HG02840 (cell line): Measurements from ENCODE around the gene AK8.

ENCODE experiments used
- ATAC-seq: cut with Tn5 transposase; IDR thresholded peaks from one replicate; pipeline ENCODE4 v1.9.1; 2021; ENCODE audit warnings: mild to moderate bottlenecking, moderate library complexity, moderate number of reproducible peaks; ENCODE audit not compliant: unreplicated experiment, low FRiP score

Gene AK8, protein sequence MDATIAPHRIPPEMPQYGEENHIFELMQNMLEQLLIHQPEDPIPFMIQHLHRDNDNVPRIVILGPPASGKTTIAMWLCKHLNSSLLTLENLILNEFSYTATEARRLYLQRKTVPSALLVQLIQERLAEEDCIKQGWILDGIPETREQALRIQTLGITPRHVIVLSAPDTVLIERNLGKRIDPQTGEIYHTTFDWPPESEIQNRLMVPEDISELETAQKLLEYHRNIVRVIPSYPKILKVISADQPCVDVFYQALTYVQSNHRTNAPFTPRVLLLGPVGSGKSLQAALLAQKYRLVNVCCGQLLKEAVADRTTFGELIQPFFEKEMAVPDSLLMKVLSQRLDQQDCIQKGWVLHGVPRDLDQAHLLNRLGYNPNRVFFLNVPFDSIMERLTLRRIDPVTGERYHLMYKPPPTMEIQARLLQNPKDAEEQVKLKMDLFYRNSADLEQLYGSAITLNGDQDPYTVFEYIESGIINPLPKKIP

DNA sequence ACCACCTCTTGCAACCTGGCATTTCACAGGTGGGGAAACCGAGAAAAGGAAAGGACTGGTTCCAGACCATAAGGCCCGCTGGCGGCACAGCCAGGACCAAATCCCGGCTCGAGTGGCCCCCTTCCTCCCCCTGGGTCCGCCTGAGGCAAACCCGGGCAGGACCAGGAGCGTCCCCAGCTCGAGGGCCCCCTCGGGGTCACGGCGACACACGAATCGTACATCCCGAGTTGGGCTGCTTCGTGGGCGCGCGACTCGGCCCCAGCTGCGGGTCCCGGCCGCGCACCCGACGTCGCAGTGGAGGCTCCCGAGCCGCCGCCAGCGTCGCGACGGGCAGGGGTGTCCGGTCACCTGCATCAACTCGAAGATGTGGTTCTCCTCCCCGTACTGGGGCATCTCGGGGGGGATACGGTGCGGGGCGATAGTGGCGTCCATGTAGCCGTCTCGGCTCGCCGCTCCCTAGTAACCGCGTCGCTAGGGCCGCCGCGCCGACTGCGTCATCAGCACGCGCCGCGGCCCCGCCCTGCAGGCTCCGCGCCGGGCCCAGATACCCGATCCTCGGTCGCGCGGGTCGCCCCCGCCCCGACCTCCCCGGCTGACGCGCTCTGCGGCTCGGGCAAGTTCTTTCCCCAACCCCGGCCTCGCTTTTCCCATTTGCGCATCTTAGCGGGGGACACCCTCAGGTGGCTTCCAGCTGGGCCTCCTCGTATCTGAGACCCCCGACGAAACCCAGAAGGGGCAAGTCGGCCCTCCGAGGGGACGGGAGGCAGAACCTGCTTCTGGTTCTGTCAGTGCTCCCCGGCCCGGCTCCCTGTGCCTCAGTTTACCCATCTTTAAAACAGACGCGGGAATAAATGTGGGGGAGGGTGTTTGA is at the start of gene AK8:
AK8 (minus strand) TSS at position 461 of the 871 bp plus-strand sequence; CDS start at position 432, 29 bp downstream.
- no peak for ATAC-seq

DNA sequence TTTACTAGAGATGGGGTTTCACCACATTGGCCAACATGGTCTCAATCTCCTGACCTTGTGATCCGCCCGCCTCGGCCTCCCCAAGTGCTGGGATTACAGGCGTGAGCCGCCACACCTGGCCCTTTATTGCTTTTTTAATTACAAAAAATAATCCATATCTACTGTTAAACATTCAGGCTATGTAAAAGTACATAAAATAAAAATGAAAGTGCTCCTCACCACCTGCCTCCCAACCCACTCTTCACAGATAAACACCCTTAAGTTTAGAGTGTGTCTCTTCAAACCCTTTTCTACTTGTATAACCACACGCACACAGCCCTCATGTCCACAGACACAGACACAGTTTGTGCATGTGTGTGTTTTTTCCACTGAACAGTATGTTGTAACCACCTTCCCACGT is 49.6 kb upstream of the AK8 start:
- no peak for ATAC-seq

DNA sequence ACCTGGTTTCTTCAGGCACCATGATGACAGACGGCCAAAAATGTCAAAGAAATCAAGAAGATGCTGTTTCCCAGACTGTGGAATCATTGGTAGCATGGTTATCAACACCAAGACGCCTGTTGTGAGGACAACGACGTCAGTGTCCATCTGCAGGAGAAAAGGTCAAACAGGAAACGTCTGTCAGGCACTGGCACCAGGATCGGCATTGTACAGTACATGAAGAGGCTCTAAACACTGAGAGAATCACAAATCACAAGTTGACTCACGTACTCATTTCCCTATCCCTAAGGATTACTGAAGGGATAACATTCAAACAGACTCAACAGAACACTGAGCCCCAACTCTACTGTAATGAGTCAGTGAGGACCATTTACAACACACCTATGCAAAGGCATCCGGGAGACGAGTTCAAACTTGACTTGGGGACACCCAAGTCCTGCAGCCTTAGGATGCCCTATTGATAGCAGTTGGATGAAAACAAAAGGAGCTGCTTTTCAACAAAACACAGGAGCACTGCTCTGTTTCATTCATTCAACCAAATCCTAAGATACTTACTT is 45.3 kb upstream of the AK8 start:
- no peak for ATAC-seq

DNA sequence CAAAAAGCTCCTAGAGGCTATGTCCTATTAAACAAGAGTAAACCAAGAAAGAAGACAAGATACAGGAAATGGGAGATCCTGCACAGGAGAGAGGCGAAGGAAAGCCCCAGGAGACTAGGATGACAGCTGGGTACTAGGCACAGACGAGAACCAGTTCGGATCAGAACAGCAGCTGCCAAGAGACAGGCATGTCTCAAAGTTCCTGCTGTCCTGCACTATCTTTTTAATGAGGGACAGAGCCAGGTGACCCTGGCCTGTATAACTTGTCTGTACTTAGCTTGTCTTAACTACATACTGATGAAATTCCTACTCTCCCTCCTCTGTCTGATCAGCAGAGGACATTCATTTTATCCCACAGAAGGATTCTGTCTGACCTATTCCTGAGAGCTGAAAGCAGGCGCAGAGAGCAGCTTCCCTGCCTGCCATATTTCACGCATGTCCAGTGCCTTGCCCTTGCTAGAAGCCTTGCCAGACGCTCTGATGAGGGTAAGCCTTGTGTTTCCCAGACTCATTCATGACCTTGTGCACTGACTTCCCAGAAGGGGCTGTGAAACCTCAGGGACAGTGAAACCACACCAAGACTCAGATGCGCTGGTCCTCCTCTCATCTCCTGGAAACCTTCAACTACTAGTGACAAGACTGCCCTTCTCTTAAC is 41.7 kb upstream of the AK8 start:
- no peak for ATAC-seq

DNA sequence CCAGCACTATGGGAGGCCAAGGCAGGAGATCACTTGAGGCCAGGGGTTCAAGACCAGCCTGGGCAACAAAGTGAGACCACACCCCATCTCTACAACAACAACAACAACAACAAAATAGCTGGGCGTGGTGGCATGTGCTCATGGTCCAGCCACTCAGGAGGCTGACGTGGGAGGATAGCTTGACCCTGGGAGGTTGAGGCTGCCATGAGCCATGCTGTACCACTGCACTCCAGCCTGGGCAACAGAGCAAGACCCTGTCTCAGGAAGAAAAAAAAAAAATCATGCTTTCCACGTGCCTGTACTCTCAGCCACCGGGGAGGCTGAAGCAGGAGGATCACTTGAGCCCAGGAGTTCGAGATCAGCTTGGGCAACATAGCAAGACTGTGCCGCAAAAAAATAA is 36.8 kb upstream of the AK8 start:
- ATAC-seq: no peak

DNA sequence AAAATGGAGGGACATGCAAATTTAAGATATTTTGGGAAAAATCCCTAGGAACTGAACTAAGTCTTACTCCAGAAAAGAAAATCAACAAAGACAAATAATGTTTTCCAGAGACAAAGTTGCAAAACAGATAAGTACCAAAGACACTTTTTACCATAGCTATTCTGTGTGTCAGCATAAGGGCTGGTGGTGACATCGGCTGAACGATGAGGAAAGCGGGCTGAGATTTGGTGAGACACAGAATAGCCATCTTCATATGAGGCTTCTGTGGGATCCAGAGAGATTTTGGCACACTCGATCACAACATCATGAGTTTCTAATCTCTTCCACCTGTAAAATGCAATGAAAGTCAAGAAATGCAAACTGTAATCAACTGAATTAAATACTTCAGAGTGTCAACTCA is 34.0 kb upstream of the AK8 start:
- no peak for ATAC-seq

DNA sequence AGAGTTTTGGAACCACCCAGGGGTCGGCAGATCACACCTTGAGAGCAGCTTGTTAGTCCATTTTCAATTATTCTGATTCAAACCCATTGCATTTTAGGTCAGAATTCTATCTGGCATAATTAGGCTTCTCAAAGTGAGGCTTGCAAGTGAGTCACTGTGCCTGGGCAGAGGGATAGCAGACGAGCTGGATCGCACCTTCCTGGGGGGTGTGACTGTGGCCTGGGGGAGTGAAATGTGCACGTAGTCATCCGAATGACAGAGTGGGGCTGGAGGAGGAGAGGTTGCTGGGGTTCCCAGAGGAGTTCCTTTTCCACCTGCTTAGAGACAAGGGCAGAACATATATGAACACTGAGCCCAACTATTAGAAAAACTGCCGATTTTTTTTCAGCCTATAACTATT is 32.3 kb upstream of the AK8 start:
- no peak for ATAC-seq

DNA sequence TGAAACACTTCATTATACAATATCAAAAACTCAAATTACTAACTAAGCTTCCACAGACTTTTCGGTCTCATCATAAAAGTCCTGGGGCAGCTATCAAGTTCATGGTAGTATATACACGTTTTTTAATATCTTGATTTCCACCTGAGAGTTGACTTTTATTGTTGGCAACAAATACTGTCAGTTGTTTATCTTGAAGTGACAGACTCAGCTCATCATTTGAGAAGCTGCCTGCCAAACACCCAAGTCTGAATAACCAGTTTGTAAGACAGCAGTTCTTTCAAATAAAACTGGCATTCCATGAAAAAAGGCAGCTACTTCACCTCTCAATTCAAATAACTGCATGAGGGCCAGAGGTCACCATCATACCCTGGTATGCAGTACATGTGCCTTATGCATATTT is 31.2 kb upstream of the AK8 start:
- no peak for ATAC-seq

DNA sequence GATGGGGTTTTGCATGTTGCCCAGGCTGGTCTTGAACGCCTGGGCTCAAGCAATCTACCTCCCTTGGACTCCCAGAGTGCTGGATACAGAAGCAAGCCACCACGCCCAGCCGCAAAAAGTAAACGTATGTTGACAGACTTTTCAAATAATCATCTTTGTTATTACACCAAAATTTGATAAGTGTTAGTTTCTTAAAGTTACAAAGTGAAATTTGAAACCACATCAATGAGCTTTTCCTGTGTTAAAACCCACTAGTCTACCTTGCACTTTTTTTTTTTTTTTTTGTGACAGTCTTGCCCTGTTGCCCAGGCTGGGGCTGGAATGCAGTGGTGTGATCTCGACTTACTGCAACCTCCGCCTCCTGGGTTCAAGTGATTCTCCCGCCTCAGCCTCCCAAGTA is 30.6 kb upstream of the AK8 start:
- no peak for ATAC-seq

DNA sequence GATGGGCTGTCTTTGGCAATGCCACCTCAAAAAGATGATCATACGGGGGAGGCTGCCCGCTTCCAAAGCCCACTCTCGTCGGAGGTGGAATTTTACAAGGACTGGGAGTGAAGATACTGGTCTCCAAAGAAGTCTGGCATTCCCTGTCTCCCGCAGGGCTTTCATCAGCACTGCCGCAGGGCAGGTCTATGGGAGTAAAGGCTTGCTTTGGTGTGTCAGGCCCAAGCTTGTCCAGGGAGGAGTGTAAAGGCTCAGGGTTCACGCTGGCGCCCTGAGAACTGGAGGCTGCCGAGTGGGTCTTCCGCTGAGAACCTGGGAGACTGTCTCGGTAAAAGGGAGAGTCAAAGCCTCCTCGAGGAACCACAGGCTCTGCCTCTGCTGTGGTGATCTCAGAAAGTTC is 27.6 kb upstream of the AK8 start:
- no peak for ATAC-seq

DNA sequence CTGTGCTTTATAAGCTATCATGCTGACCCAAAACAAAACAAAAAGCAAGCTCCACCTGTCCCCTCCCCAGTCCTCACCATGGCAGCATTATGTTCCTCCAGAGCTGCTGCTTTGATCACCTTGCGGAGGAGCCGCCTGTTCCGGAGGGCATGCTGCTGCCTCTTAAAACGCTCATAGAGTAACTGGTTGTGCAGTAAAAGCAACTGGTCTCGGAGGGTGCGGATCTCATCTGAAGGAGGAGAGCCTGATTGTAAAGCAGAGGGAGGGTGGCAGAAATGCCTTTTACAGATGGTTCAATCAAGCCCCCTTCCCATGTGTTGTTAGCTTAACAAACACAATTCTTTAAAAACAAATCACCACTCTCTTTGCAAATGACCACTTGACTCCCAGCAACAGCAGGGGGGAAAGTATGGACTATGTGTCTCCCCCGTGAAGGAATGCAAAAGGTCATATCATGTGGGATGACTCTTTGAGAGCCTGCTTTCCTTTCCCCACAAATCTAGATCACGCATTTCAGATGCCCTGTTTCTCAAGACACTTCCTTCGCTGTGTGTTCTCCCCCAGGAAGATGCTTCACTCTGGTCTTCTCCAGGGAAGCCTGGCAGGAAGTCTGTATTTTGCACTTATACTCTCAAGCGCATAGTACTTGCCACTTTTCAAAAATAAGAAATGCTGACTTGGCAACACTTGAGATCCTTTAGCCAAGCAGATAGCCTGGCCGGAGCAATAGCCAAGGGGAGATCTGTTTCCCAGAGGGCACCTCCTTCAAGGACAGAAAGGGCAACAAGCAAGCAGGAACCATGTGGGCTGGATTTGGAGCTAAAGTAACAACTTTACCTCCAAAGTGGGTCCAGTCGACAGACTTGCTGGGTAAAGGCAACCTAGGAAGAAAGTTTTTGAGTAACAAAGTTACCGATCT is 25.7 kb upstream of the AK8 start:
- no peak for ATAC-seq

DNA sequence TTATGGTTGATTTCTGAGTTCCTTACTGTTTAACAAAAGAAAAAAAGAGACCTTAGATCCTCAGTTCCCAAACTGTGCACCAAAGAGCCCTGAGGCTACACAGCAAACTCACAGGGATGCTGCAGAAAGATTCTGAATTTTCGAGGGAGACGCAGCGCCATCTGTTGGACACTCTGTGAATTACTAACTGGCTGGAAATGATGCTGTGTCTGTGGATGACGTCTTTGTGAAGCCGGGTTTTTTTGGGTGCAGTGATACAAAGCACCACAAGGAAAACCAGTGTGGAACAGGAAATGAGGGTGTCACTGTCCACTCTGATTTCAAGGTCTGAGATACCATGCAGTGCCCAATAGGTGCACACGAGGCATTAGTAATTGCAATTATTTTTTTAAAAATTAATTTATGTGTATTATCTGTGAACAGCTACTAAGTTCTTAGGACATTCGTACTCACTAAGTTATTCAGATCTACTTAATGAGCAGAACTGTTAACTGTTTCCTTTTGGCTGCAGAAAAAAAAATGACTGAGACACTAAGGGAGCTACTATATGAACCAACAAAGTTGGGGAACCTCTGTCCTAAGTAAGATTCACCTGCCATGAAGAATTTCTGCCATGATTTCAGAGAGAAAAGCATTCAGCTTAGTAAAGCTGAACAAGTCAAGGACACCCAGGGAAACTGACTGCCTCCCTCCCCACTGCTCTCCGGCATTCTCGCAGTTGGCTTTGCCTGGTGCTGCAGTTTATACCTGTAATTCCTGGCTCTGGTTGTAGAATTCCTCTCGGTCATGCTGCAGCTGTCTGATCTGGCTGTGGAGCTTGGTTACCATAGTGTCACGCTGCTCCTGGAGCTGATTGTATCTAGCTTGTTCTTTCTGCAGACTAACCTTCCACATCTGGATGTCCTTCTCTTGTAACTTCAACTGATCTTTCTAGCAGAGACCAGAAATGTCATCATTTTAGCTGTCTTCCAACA is 24.1 kb upstream of the AK8 start:
- ATAC-seq: no peak

DNA sequence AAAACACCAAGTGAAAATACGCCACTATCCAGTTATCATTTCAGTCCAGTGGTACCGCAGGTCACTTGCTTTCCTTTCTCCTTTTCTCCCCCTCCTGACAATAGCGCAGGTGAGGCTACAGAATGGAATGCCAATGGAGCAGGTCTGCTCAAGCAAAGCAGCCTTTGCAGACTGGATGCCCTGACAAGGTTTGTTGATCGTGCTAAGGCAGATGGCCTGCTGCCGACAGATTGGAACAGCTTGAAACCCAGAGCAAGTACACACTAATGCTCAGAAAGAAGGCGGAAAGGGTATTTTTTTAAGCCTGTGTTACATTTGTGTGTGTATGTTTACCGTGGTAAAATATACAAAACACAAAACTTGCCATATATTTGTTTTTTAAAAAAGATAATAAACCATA is 20.0 kb upstream of the AK8 start:
- ATAC-seq: no peak

DNA sequence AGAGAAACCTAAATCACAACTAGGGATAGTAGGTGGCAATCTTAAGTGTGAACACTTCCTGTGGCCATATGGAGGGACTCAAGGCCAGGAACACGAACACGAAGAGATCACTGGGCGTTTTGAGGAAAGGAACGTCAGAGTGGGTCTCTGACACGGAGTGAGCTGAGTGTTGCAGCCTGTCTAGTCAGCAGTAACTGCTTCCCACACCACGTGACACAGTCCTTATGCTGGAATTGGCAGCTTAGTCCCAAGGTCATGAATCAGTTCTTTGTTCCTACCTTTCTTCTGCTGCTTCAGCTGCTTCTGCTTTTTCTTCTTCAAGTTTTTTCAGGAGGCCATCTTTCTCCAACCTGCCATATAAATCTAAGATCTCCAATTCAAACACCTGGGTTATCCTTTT is 18.8 kb upstream of the AK8 start:
- ATAC-seq: no peak

DNA sequence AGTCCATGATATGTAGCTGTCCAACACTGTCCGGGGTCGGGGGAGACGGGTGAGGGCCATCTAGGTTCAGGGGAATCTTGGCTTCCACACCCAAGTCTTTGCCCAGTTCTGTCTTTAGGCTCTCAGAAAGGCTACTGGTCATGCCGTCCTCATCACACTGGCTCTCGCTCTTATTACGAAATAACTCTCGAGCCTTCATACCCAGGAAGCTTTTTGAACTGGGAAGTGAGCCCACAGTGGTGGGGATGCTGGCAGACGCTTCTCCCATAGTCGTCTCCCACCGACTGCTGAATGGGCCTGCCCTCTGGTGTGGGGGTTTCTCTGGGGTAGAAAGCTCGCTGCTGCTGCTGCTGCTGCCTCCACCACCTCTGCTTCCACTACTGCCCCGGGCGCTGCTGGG is 18.2 kb upstream of the AK8 start:
- no peak for ATAC-seq

DNA sequence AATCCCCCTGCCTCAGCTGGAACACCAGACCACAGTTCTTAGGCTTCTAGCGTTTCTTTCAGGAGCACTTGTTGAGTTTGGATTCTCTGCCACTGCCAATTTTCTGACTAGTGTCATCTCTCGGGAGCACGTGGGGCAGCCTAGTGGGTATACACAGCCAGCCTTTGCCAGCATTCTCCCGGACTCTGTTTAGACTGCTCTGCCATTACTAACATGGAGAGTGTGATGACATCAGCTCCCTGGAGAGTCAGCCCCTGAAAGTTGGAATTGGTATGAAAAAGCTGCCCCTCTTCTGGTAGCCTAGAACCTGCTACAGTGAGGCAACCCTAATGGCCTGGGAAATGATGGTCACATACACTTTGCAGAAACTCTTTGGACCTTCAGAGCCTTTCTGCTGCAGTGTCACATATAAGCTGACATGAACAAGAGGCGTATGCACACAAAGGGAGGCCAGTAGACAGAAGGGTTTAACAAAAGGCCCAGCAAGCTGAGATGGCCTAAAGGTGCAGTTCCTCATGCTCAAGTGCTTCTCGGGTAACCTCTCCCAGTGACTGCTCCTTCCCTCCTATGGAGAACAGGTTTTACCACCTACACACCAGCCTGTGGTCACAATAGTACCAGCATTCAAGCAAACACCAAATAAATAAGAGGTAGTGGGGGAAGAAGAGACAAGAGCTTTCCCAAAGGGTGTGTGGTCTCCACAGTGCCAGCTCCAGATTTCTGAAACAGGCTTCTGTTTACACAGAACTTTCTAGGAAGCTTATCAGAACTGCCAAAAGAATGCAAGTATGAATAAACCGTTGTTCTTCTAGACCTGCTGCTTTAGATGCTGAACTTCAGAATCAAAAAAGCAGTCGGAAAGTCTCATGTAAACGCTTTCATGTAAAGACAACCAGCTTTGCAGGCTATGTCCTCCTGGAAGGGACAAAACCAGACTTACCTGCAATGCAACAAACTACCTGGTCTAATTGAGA is 17.1 kb upstream of the AK8 start:
- ATAC-seq: no peak

DNA sequence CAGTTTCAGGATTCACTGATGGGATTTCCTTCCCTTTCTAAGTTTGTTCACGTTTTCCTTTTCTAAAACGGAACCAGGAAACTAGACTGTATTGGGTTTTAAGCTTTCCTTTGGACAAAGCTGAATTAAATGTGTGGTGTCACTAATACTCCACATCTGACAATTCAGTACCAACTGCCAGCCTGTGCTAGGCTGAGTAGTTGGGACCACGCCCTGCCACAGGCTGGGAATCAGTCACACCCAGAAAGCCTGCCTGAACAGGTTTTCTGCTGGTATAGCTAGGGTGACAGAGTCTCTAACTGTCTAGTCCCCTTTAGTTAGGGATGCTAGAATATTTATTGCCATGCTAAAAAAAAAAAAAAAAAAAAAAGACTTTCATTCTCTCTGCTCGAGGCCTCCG is 16.3 kb upstream of the AK8 start:
- no peak for ATAC-seq
